Measurements from ENCODE around the gene TMEM178B. TPM values are rescaled to one million over a fixed set of nuclear protein-coding genes. Genes with fewer than 3 reads are reported as not detected.

TMEM178B gene
- polyA plus RNA-seq, 1 of the 3 experiments (the other 2 are of a cell fraction) = 0.20 TPM

GRCh38 chr7:141409219-141409618, 335.4 kb downstream of the TMEM178B start:
- Histone ChIP-seq H2AFZ (ENCODE audit: low read depth) (no peak overlapping the region), H3K4me1 (ENCODE audit: control insufficient read depth in 1 of 2, insufficient read depth in 2 of 2, low read depth in 1 of 2, low read length in 1 of 2) (peaks cover 0 to 16% of the 10 kb centered on the region in 2 experiments; a peak in 2 of 4 replicates), H3F3A (replicated peaks; ENCODE audit: insufficient read depth) (no peaks in the 10 kb centered on the region), H3K9me2 (no peaks in the 10 kb centered on the region), H3K27me3 (ENCODE audit: insufficient read depth) (no peaks in the 10 kb centered on the region), H3K27ac (ENCODE audit: low read depth in 2 of 2, low read length in 1 of 2) (peak overlapping the region in 1 of 2 experiments; percentile 56; a peak in 1 of 4 replicates), H3K4me3 (ENCODE audit: low read depth in 2 of 2, low read length in 1 of 2) (no peak overlapping the region), H3K79me2 (ENCODE audit: insufficient read depth) (no peaks in the 10 kb centered on the region), H3K9me3 (no peaks in the 10 kb centered on the region; the same call in 1 of the 2 replicates), H3K36me3 (replicated peaks in 1 of 2; ENCODE audit: control insufficient read depth in 1 of 2, insufficient read depth in 2 of 2, low read length in 1 of 2) (no peaks in the 10 kb centered on the region), H4K20me1 (ENCODE audit: insufficient read depth) (no peaks in the 10 kb centered on the region), H3K9ac (no peak overlapping the region), H3K4me2 (no peak overlapping the region)
- POLR2A ChIA-PET = no interaction called here
- CTCF ChIA-PET = no interaction called here
- 14% methylated on average over 1 of the region's 1 CpG for WGBS (ENCODE audit: low lambda C conversion rate)
- no peak for DNase-seq
- TF ChIP-seq RXRA (IDR thresholded peaks at IDR 0.05; ENCODE audit: borderline replicate concordance, low read depth) (no peak), SMC3 (IDR thresholded peaks at IDR 0.05; ENCODE audit: low read depth, low read length) (no peak), POLR2AphosphoS5 (IDR thresholded peaks at IDR 0.05; ENCODE audit: low read depth, low read length) (no peak), RAD21 (IDR thresholded peaks at IDR 0.05; ENCODE audit: low read length) (no peak), EP300 (IDR thresholded peaks at IDR 0.05; ENCODE audit: borderline replicate concordance in 1 of 2, low read depth in 1 of 2, low read length in 1 of 2) (no peak), YY1 (IDR thresholded peaks at IDR 0.05; ENCODE audit: low read depth) (no peak), MXI1 (IDR thresholded peaks at IDR 0.05; ENCODE audit: low read depth, low read length) (no peak), CHD2 (IDR thresholded peaks at IDR 0.05; ENCODE audit: low read length, partially characterized antibody) (no peak)

GRCh38 chr7:141409801-141410329, 336.0 kb downstream of the TMEM178B start:
- H3K27me3 ChIP-seq (ENCODE audit: insufficient read depth) = no peaks in the 10 kb centered on the region
- H3K9ac ChIP-seq = no peak overlapping the region
- WGBS (ENCODE audit: low lambda C conversion rate) = 15% methylated on average over 10 of the region's 10 CpGs
- no peaks in the 10 kb centered on the region for H3K36me3 ChIP-seq (replicated peaks in 1 of 2; ENCODE audit: control insufficient read depth in 1 of 2, insufficient read depth in 2 of 2, low read length in 1 of 2)
- H3K4me3 ChIP-seq (ENCODE audit: low read depth in 2 of 2, low read length in 1 of 2) = no peak overlapping the region
- peaks cover 0 to 16% of the 10 kb centered on the region in 2 experiments; a peak in 2 of 4 replicates for H3K4me1 ChIP-seq (ENCODE audit: control insufficient read depth in 1 of 2, insufficient read depth in 2 of 2, low read depth in 1 of 2, low read length in 1 of 2)
- H3K9me3 ChIP-seq = no peaks in the 10 kb centered on the region; the same call in 1 of the 2 replicates
- H4K20me1 ChIP-seq (ENCODE audit: insufficient read depth) = no peaks in the 10 kb centered on the region
- peak; percentile 68 for DNase-seq
- CTCF ChIA-PET = no interaction called here
- H3K27ac ChIP-seq (ENCODE audit: low read depth in 2 of 2, low read length in 1 of 2) = peak overlapping the region in 1 of 2 experiments; percentile 56; a peak in 2 of 4 replicates
- no peak overlapping the region for H2AFZ ChIP-seq (ENCODE audit: low read depth)
- H3K79me2 ChIP-seq (ENCODE audit: insufficient read depth) = no peaks in the 10 kb centered on the region
- POLR2A ChIA-PET = no interaction called here
- no peaks in the 10 kb centered on the region for H3F3A ChIP-seq (replicated peaks; ENCODE audit: insufficient read depth)
- H3K4me2 ChIP-seq = no peak overlapping the region
- TF ChIP-seq GATA2 (CRISPR knock-in tag; IDR thresholded peaks at IDR 0.05) = peak; percentile 58
- TF ChIP-seq MXI1 (IDR thresholded peaks at IDR 0.05; ENCODE audit: low read depth, low read length) = peak; percentile 42; the same call in 1 of the 2 replicates
- no peak for TF ChIP-seq RXRA (IDR thresholded peaks at IDR 0.05; ENCODE audit: borderline replicate concordance, low read depth)
- TF ChIP-seq EP300 (IDR thresholded peaks at IDR 0.05; ENCODE audit: borderline replicate concordance in 1 of 2, low read depth in 1 of 2, low read length in 1 of 2) = 0 out of 4 replicates have a peak, but pooled peaks of 1 of the 2 experiments have one; percentile 28
- no peaks in the 10 kb centered on the region for H3K9me2 ChIP-seq

GRCh38 chr7:141410353-141411000, 336.6 kb downstream of the TMEM178B start:
- DNase-seq = no peak
- H3K36me3 ChIP-seq (replicated peaks in 1 of 2; ENCODE audit: control insufficient read depth in 1 of 2, insufficient read depth in 2 of 2, low read length in 1 of 2) = no peaks in the 10 kb centered on the region
- H2AFZ ChIP-seq (ENCODE audit: low read depth) = no peak overlapping the region
- no peaks in the 10 kb centered on the region for H3F3A ChIP-seq (replicated peaks; ENCODE audit: insufficient read depth)
- peak overlapping the region in 1 of 2 experiments; percentile 56; a peak in 2 of 4 replicates for H3K27ac ChIP-seq (ENCODE audit: low read depth in 2 of 2, low read length in 1 of 2)
- no peaks in the 10 kb centered on the region; the same call in 1 of the 2 replicates for H3K9me3 ChIP-seq
- 44% methylated on average over 7 of the region's 7 CpGs for WGBS (ENCODE audit: low lambda C conversion rate)
- H3K4me3 ChIP-seq (ENCODE audit: low read depth in 2 of 2, low read length in 1 of 2) = no peak overlapping the region
- H4K20me1 ChIP-seq (ENCODE audit: insufficient read depth) = no peaks in the 10 kb centered on the region
- TF ChIP-seq RXRA (IDR thresholded peaks at IDR 0.05; ENCODE audit: borderline replicate concordance, low read depth) (no peak), RCOR1 (IDR thresholded peaks at IDR 0.05; ENCODE audit: low read length) (no peak)
- no peaks in the 10 kb centered on the region for H3K9me2 ChIP-seq
- H3K4me2 ChIP-seq = no peak overlapping the region
- CTCF ChIA-PET = no interaction called here
- POLR2A ChIA-PET = no interaction called here
- H3K4me1 ChIP-seq (ENCODE audit: control insufficient read depth in 1 of 2, insufficient read depth in 2 of 2, low read depth in 1 of 2, low read length in 1 of 2) = peaks cover 0 to 16% of the 10 kb centered on the region in 2 experiments; a peak in 2 of 4 replicates
- no peak overlapping the region for H3K9ac ChIP-seq
- H3K27me3 ChIP-seq (ENCODE audit: insufficient read depth) = no peaks in the 10 kb centered on the region
- H3K79me2 ChIP-seq (ENCODE audit: insufficient read depth) = no peaks in the 10 kb centered on the region

All from SK-N-SH (cell line).